ENCODE measurements around the gene WBP1.

WBP1 gene

DNA sequence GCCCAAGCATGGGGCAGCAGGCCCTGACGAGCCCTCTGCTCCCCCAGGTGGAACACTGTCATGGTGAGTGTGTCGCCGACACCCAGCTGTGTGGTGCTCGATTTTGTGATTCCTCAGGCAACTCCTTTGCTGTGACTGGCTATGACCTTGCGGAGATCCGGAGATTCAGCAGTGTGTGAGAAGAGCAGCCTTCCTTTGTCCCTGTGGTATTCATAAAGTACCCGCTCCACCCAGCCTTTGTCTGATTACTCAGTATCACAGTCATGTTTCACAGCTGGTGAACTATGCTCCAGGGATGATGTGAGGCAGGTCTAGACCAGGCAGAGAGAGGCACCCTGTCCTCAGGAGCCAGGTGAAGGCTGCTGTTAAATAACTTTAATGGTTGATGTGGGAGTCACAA is 32.7 kb upstream of the WBP1 start:
- Histone ChIP-seq H3K23ac (ENCODE audit: low read length) (no peak overlapping the region), H3K79me1 (ENCODE audit: low read length) (no peaks in the 10 kb centered on the region), H2AK5ac (ENCODE audit: low read length) (no peak overlapping the region), H3K27me3 (ENCODE audit: insufficient read depth, low read length, poor library complexity) (no peaks in the 10 kb centered on the region), H4K8ac (ENCODE audit: low read depth, low read length) (no peak overlapping the region), H2BK5ac (ENCODE audit: low read length) (no peak overlapping the region), H3K9ac (ENCODE audit: low read length) (no peak overlapping the region), H3K18ac (ENCODE audit: low read length) (no peak overlapping the region), H3K56ac (ENCODE audit: low read length) (no peak overlapping the region), H3K79me2 (ENCODE audit: control insufficient read depth, insufficient read depth, low read length) (no peaks in the 10 kb centered on the region), H3K4me3 (ENCODE audit: low read length) (no peak overlapping the region), H3K4ac (ENCODE audit: low read depth, low read length) (no peak overlapping the region), H3K4me2 (ENCODE audit: low read length) (no peak overlapping the region), H2BK120ac (ENCODE audit: low read depth, low read length) (no peak overlapping the region), H3K27ac (ENCODE audit: low read depth, low read length) (no peak overlapping the region), H4K5ac (ENCODE audit: low read length) (no peak overlapping the region), H2BK15ac (replicated peaks; ENCODE audit: low read depth) (no peak overlapping the region), H3K4me1 (ENCODE audit: control insufficient read depth, low read depth, low read length) (peaks cover 13% of the 10 kb centered on the region), H3K36me3 (ENCODE audit: control insufficient read depth, insufficient read depth, low read length) (peaks cover 7% of the 10 kb centered on the region)
- WGBS (ENCODE audit: extremely low coverage, insufficient coverage, low lambda C conversion rate) = no CpG with 5 or more reads among the region's 7 CpGs
- no peak for DNase-seq

- H2BK120ac ChIP-seq (ENCODE audit: low read depth, low read length) = no peak overlapping the region
- H2AK5ac ChIP-seq (ENCODE audit: low read length) = no peak overlapping the region
- no peak overlapping the region for H3K23ac ChIP-seq (ENCODE audit: low read length)
- no peak overlapping the region for H3K4me3 ChIP-seq (ENCODE audit: low read length)
- no peak overlapping the region for H4K8ac ChIP-seq (ENCODE audit: low read depth, low read length)
- H2BK15ac ChIP-seq (replicated peaks; ENCODE audit: low read depth) = no peak overlapping the region
- peaks cover 13% of the 10 kb centered on the region for H3K4me1 ChIP-seq (ENCODE audit: control insufficient read depth, low read depth, low read length)
- H3K56ac ChIP-seq (ENCODE audit: low read length) = no peak overlapping the region
- no peak overlapping the region for H4K5ac ChIP-seq (ENCODE audit: low read length)
- H3K27ac ChIP-seq (ENCODE audit: low read depth, low read length) = no peak overlapping the region
- no peak overlapping the region for H3K9ac ChIP-seq (ENCODE audit: low read length)
- H3K27me3 ChIP-seq (ENCODE audit: insufficient read depth, low read length, poor library complexity) = no peaks in the 10 kb centered on the region
- no CpG with 5 or more reads among the region's 14 CpGs for WGBS (ENCODE audit: extremely low coverage, insufficient coverage, low lambda C conversion rate)
- no peaks in the 10 kb centered on the region for H3K79me1 ChIP-seq (ENCODE audit: low read length)
- H3K36me3 ChIP-seq (ENCODE audit: control insufficient read depth, insufficient read depth, low read length) = peaks cover 7% of the 10 kb centered on the region
- H2BK5ac ChIP-seq (ENCODE audit: low read length) = peak overlapping the region; percentile 37
- no peak overlapping the region for H3K18ac ChIP-seq (ENCODE audit: low read length)
- no peak overlapping the region for H3K4me2 ChIP-seq (ENCODE audit: low read length)
- H3K79me2 ChIP-seq (ENCODE audit: control insufficient read depth, insufficient read depth, low read length) = no peaks in the 10 kb centered on the region
- H3K4ac ChIP-seq (ENCODE audit: low read depth, low read length) = no peak overlapping the region
- peak; percentile 87 for DNase-seq
These were observed 32.0 kb upstream of the WBP1 start for GRCh38 chr2:74426181-74426758.

- H3K36me3 ChIP-seq (ENCODE audit: control insufficient read depth, insufficient read depth, low read length) = peaks cover 12% of the 10 kb centered on the region
- no peak overlapping the region for H3K18ac ChIP-seq (ENCODE audit: low read length)
- no peaks in the 10 kb centered on the region for H3K79me2 ChIP-seq (ENCODE audit: control insufficient read depth, insufficient read depth, low read length)
- H3K56ac ChIP-seq (ENCODE audit: low read length) = no peak overlapping the region
- no peak overlapping the region for H3K23ac ChIP-seq (ENCODE audit: low read length)
- H4K5ac ChIP-seq (ENCODE audit: low read length) = no peak overlapping the region
- no peak overlapping the region for H2BK120ac ChIP-seq (ENCODE audit: low read depth, low read length)
- H3K9ac ChIP-seq (ENCODE audit: low read length) = no peak overlapping the region
- H4K8ac ChIP-seq (ENCODE audit: low read depth, low read length) = no peak overlapping the region
- H3K79me1 ChIP-seq (ENCODE audit: low read length) = peaks cover 6% of the 10 kb centered on the region
- H2AK5ac ChIP-seq (ENCODE audit: low read length) = no peak overlapping the region
- H3K27ac ChIP-seq (ENCODE audit: low read depth, low read length) = no peak overlapping the region
- H2BK15ac ChIP-seq (replicated peaks; ENCODE audit: low read depth) = no peak overlapping the region
- no peak overlapping the region for H3K4me2 ChIP-seq (ENCODE audit: low read length)
- no peak overlapping the region for H2BK5ac ChIP-seq (ENCODE audit: low read length)
- no CpG with 5 or more reads among the region's 3 CpGs for WGBS (ENCODE audit: extremely low coverage, insufficient coverage, low lambda C conversion rate)
- H3K27me3 ChIP-seq (ENCODE audit: insufficient read depth, low read length, poor library complexity) = no peaks in the 10 kb centered on the region
- H3K4me3 ChIP-seq (ENCODE audit: low read length) = no peak overlapping the region
- DNase-seq = peak; percentile 72
- H3K4ac ChIP-seq (ENCODE audit: low read depth, low read length) = no peak overlapping the region
- peaks cover 13% of the 10 kb centered on the region for H3K4me1 ChIP-seq (ENCODE audit: control insufficient read depth, low read depth, low read length)
These were observed 30.7 kb upstream of the WBP1 start for GRCh38 chr2:74427551-74427950.

DNA sequence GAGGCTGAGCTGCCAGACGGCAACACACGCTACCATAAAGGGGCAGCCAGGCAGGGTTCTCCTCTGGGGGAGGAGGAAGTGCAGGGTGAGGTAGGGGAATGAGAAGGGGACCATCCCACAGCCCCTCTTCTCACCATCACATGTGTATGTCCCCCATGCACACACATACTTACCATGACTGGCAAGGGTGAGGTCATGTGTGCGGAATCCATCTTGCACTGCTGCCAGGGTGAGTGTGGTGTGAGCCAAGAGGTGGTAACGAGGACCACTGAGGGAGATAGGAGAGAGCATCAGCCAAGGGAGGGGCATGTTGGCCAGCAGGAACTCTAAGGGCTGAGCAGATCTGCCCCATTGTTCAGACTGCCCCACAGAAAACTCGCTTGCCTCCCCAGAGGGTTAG is 29.6 kb upstream of the WBP1 start:
- DNase-seq = no peak
- Histone ChIP-seq H3K4me2 (ENCODE audit: low read length) (no peak overlapping the region), H3K79me1 (ENCODE audit: low read length) (peaks cover 6% of the 10 kb centered on the region), H3K4ac (ENCODE audit: low read depth, low read length) (no peak overlapping the region), H3K27me3 (ENCODE audit: insufficient read depth, low read length, poor library complexity) (no peaks in the 10 kb centered on the region), H3K56ac (ENCODE audit: low read length) (no peak overlapping the region), H3K36me3 (ENCODE audit: control insufficient read depth, insufficient read depth, low read length) (peaks cover 12% of the 10 kb centered on the region), H4K8ac (ENCODE audit: low read depth, low read length) (no peak overlapping the region), H4K5ac (ENCODE audit: low read length) (no peak overlapping the region), H2BK120ac (ENCODE audit: low read depth, low read length) (no peak overlapping the region), H2BK15ac (replicated peaks; ENCODE audit: low read depth) (no peak overlapping the region), H3K4me1 (ENCODE audit: control insufficient read depth, low read depth, low read length) (peaks cover 13% of the 10 kb centered on the region), H3K79me2 (ENCODE audit: control insufficient read depth, insufficient read depth, low read length) (no peaks in the 10 kb centered on the region), H3K18ac (ENCODE audit: low read length) (no peak overlapping the region), H3K4me3 (ENCODE audit: low read length) (no peak overlapping the region), H2BK5ac (ENCODE audit: low read length) (no peak overlapping the region), H3K9ac (ENCODE audit: low read length) (no peak overlapping the region), H3K23ac (ENCODE audit: low read length) (no peak overlapping the region), H3K27ac (ENCODE audit: low read depth, low read length) (no peak overlapping the region), H2AK5ac (ENCODE audit: low read length) (no peak overlapping the region)
- no CpG with 5 or more reads among the region's 5 CpGs for WGBS (ENCODE audit: extremely low coverage, insufficient coverage, low lambda C conversion rate)

DNA sequence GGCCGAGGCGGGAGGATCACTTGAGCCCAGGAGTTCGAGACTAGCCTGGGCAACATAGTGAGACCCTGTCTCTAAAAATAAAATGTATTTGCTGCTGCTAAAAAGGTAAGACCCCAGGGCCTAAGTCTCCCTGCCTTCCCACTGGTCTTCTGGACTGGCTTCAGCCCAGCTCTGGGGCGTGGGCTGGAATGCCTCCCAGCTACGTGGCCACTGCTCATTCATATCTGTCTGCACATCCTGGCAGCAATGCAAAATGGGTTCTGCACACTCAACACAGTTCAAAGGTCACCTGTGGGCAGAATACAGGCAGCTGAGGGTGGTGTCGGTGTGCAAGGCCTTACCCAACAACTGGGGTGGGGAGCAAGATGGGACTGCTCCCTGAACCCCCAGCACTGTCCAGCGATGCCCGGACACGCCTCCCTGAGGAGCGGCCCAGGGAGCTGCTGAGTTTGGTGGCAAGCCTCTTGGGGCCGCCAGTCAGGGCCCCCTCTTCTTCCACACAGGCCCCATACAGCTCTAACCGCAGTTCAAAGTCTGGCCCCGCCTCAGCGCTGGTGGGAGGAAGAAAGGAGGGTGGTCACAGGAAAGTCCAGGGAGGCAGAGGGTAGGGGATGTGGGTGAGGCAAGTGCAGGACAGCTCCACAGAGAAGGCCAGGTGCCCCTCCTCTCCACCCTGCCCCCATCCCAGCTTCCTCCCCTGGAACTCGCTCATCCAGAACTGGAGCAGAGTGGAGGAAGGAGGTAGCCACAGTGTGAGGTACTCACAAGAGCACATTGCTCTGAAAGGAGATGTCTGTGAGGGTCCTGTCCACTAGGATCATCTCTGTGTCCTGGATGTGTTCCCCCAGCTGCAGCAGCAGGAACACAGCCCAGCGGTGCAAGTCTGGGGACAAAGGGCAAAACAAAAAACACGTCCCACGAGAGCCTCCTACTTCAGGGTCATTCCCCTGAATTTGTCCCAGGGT is 28.5 kb upstream of the WBP1 start:
- H3K27ac ChIP-seq (ENCODE audit: low read depth, low read length) = no peak overlapping the region
- H3K9ac ChIP-seq (ENCODE audit: low read length) = no peak overlapping the region
- peaks cover 12% of the 10 kb centered on the region for H3K36me3 ChIP-seq (ENCODE audit: control insufficient read depth, insufficient read depth, low read length)
- H3K4me3 ChIP-seq (ENCODE audit: low read length) = no peak overlapping the region
- H4K5ac ChIP-seq (ENCODE audit: low read length) = no peak overlapping the region
- WGBS (ENCODE audit: extremely low coverage, insufficient coverage, low lambda C conversion rate) = no CpG with 5 or more reads among the region's 18 CpGs
- H3K4me1 ChIP-seq (ENCODE audit: control insufficient read depth, low read depth, low read length) = peaks cover 13% of the 10 kb centered on the region
- H2BK5ac ChIP-seq (ENCODE audit: low read length) = no peak overlapping the region
- H4K8ac ChIP-seq (ENCODE audit: low read depth, low read length) = no peak overlapping the region
- H2BK120ac ChIP-seq (ENCODE audit: low read depth, low read length) = no peak overlapping the region
- no peak overlapping the region for H3K56ac ChIP-seq (ENCODE audit: low read length)
- peaks cover 1% of the 10 kb centered on the region for H3K79me2 ChIP-seq (ENCODE audit: control insufficient read depth, insufficient read depth, low read length)
- H3K23ac ChIP-seq (ENCODE audit: low read length) = no peak overlapping the region
- no peak overlapping the region for H2AK5ac ChIP-seq (ENCODE audit: low read length)
- peaks cover 7% of the 10 kb centered on the region for H3K79me1 ChIP-seq (ENCODE audit: low read length)
- H3K4me2 ChIP-seq (ENCODE audit: low read length) = no peak overlapping the region
- no peak overlapping the region for H3K4ac ChIP-seq (ENCODE audit: low read depth, low read length)
- H2BK15ac ChIP-seq (replicated peaks; ENCODE audit: low read depth) = no peak overlapping the region
- no peaks in the 10 kb centered on the region for H3K27me3 ChIP-seq (ENCODE audit: insufficient read depth, low read length, poor library complexity)
- H3K18ac ChIP-seq (ENCODE audit: low read length) = no peak overlapping the region
- DNase-seq = no peak
